Measurements from ENCODE around the gene MICAL3. TPM values are rescaled to one million over a fixed set of nuclear protein-coding genes. Genes with fewer than 3 reads are reported as not detected.

The MICAL3 gene
- total and polyA plus RNA-seq, 9 donors = 17.5 to 106 (median 81.3) TPM

GRCh38 chr22:17907748-17908051 is 116.7 kb downstream of the MICAL3 start:
- Histone ChIP-seq H3K4me3 (no peak overlapping the region), H3K4me1 (ENCODE audit: insufficient read depth) (peaks cover 12% of the 10 kb centered on the region), H3K27ac (no peak overlapping the region), H3K36me3 (no peaks in the 10 kb centered on the region), H3K9me3 (no peaks in the 10 kb centered on the region), H3K27me3 (no peaks in the 10 kb centered on the region)
- intact Hi-C loops (cut with DNase I) = no loop called here
- no peak for TF ChIP-seq EP300 (IDR thresholded peaks at IDR 0.05)
- TF ChIP-seq, protein P1, sequence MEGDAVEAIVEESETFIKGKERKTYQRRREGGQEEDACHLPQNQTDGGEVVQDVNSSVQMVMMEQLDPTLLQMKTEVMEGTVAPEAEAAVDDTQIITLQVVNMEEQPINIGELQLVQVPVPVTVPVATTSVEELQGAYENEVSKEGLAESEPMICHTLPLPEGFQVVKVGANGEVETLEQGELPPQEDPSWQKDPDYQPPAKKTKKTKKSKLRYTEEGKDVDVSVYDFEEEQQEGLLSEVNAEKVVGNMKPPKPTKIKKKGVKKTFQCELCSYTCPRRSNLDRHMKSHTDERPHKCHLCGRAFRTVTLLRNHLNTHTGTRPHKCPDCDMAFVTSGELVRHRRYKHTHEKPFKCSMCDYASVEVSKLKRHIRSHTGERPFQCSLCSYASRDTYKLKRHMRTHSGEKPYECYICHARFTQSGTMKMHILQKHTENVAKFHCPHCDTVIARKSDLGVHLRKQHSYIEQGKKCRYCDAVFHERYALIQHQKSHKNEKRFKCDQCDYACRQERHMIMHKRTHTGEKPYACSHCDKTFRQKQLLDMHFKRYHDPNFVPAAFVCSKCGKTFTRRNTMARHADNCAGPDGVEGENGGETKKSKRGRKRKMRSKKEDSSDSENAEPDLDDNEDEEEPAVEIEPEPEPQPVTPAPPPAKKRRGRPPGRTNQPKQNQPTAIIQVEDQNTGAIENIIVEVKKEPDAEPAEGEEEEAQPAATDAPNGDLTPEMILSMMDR (IDR thresholded peaks at IDR 0.05) = no peak
- TF ChIP-seq POLR2A (IDR thresholded peaks at IDR 0.05) = no peak
- 85 to 89% (median 88%) methylated on average over 9 of the region's 9 CpGs for WGBS, 3 donors
- DNase-seq = no peak

GRCh38 chr22:17906978-17907747 is 117.2 kb downstream of the MICAL3 start:
- Histone ChIP-seq H3K4me3 (no peak overlapping the region), H3K9me3 (no peaks in the 10 kb centered on the region), H3K27ac (no peak overlapping the region), H3K4me1 (ENCODE audit: insufficient read depth) (peaks cover 12% of the 10 kb centered on the region), H3K27me3 (no peaks in the 10 kb centered on the region), H3K36me3 (no peaks in the 10 kb centered on the region)
- no peak for DNase-seq
- no peak for TF ChIP-seq EP300 (IDR thresholded peaks at IDR 0.05)
- no peak for TF ChIP-seq POLR2A (IDR thresholded peaks at IDR 0.05)
- TF ChIP-seq, protein P1 (IDR thresholded peaks at IDR 0.05) = no peak
- 79 to 89% (median 87%) methylated on average over 16 of the region's 16 CpGs for WGBS, 3 donors
- intact Hi-C loops (cut with DNase I) = no loop called here

GRCh38 chr22:17905445-17905844 is 118.9 kb downstream of the MICAL3 start:
- no peak for DNase-seq
- H3K36me3 ChIP-seq = no peaks in the 10 kb centered on the region
- H3K27me3 ChIP-seq = no peaks in the 10 kb centered on the region
- no peak for TF ChIP-seq POLR2A (IDR thresholded peaks at IDR 0.05)
- TF ChIP-seq, protein P1 (IDR thresholded peaks at IDR 0.05) = no peak
- TF ChIP-seq EP300 (IDR thresholded peaks at IDR 0.05) = no peak
- no peak overlapping the region for H3K27ac ChIP-seq
- intact Hi-C loops (cut with DNase I) = no loop called here
- 91 to 94% (median 94%) methylated on average over 8 of the region's 8 CpGs for WGBS, 3 donors
- H3K4me3 ChIP-seq = no peak overlapping the region
- peaks cover 5% of the 10 kb centered on the region for H3K4me1 ChIP-seq (ENCODE audit: insufficient read depth)
- no peaks in the 10 kb centered on the region for H3K9me3 ChIP-seq

DNA sequence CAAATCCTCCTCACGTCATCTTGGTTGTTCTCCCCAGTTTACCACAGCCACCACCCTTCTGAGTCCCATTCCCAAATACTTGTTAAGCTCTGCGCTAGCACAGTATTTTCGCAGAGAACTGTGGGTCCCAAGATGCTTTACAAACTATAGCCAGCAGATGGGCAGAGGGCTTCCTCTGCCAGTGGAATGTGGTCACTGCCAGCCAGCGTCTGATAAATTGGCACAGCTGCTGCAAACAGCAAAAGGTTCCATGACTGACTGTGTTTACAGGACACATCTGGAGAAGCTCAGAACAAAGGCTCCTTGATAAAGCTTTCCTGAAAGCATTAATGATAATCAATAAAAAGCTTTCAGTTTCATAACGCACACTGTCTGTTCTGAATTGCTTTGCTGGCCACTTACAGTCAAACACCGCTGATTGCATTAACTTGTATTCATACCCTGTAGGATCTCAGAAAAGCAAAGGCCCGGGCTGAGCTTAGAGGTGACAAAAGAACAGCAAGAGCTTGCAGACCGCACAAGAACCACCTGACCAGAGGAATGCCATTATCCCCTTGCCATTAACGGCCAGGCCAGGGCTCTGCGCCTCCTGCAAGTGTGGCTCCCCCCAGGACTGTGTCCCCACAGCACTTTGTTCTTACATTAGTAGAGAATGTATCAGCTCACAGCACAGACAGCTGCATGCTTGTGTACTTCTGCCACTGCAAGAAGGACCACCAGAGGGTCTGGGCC is 120.6 kb downstream of the MICAL3 start:
- DNase-seq = no peak
- no peaks in the 10 kb centered on the region for H3K4me1 ChIP-seq (ENCODE audit: insufficient read depth)
- intact Hi-C loops (cut with DNase I) = no loop called here
- no peaks in the 10 kb centered on the region for H3K27me3 ChIP-seq
- H3K4me3 ChIP-seq = no peak overlapping the region
- TF ChIP-seq, protein P1 (IDR thresholded peaks at IDR 0.05) = no peak
- TF ChIP-seq POLR2A (IDR thresholded peaks at IDR 0.05) (no peak), EP300 (IDR thresholded peaks at IDR 0.05) (no peak)
- H3K9me3 ChIP-seq = no peaks in the 10 kb centered on the region
- no peak overlapping the region for H3K27ac ChIP-seq
- no peaks in the 10 kb centered on the region for H3K36me3 ChIP-seq
- 69 to 79% (median 75%) methylated on average over 10 of the region's 10 CpGs for WGBS, 3 donors
